SK-N-MC (cell line): Measurements from ENCODE around the gene ANXA6.

Experiments
- EZH2 ChIP-seq: fragments of 200-600 bp; sonication (generic); IDR thresholded peaks from one replicate; pipeline ENCODE4 v1.6.1; 2017; ENCODE audit warnings: antibody characterized with exemption
- FOXP2 ChIP-seq: optimal IDR thresholded peaks from 2 replicates; pipeline ENCODE3; 2011; ENCODE audit warnings: mild to moderate bottlenecking, moderate library complexity; ENCODE audit not compliant: insufficient read depth; ENCODE audit errors: extremely low read length, control extremely low read depth
- POLR2AphosphoS5 ChIP-seq: IDR thresholded peaks from 2 replicates; pipeline ENCODE4 v1.6.1; 2012; ENCODE audit warnings: mild to moderate bottlenecking, low read depth, low read length, borderline replicate concordance

DNA sequence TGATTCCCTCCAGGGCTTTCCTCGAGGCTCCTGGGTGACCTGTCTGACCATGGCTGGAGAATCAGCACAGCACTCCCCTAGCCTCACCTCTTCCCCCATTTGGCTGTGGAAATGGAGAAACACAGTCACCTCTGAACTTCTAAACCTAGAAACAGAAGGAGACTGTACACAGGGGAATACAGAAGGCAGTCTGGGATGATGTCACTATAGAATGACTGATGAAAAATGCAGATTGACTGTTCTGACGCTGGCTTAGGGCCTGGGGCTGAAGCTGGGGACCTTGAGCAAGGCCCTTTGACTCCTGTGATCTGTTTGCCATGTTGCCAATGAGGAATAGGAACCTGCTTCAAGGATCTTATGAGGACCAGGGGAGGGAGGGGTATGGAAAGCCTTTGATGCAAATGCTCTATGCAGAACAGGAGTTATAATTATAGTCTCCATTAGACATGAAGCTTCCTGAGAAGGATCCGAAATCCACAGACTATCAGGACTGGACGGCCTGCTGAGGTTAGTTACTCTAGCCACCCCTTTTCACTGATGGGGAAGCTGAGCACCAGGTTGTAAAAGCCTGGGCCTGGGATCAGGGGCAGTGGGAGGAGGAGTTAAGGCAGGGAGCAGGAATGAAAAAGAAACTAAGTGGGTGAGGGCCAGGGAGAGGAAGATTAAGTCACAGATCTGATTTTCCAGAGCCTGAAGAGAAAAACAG is 24.4 kb upstream of the ANXA6 start:
- TF ChIP-seq EZH2 = no peak
- TF ChIP-seq POLR2AphosphoS5 = no peak
- TF ChIP-seq FOXP2 = no peak
